Astrocyte of the spinal cord (primary cell): ENCODE results near the gene CRB1.

ENCODE experiments used
- DNase-seq: peaks from one replicate; pipeline ENCODE4 v3.0.0; 2011; ENCODE audit warnings: low read depth, low spot score
- H3K4me3 ChIP-seq: 2 replicates; pipeline ENCODE4 v1.5.1; 2011; ENCODE audit warnings: low read depth, mild to moderate bottlenecking, low read length, moderate library complexity
- CTCF ChIP-seq: IDR thresholded peaks from 2 replicates; pipeline ENCODE4 v1.5.1; 2012; ENCODE audit warnings: low read depth, mild to moderate bottlenecking, low read length, inconsistent platforms
- in situ Hi-C: cut with HindIII; loops from 2 replicates; pipeline ENCODE4 v1.10.0; 2017; ENCODE audit warnings: low sequenced_read_pairs

The CRB1 gene

GRCh38 chr1:197391303-197392226 is 123.5 kb downstream of the CRB1 start:
- DNase-seq: no peak
- in situ Hi-C loops: no loop called here
- peak; percentile 7 for TF ChIP-seq CTCF
- H3K4me3 ChIP-seq: no peak overlapping the region

DNA sequence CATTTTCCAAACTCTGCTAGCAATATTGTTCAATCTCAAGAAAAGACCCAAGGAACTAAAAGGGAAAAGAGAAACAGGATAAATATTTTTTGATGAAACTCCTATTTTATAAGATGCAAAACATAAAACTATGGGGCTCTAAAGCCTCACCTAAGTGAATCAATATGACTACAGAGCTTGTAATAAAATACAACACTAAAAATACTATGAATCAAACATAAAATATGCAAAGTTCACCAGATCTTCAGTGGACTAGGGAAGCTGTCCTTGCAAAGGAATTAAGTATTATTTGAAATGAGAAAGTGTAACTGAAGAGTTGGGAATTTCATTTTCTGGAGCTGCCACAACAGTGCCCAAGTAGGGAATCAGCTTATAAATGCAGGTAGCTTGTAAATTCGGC is 124.5 kb downstream of the CRB1 start:
- no peak overlapping the region for H3K4me3 ChIP-seq
- in situ Hi-C loops: no loop called here
- no peak for TF ChIP-seq CTCF
- no peak for DNase-seq

- DNase-seq: no peak
- in situ Hi-C loops: no loop called here
- H3K4me3 ChIP-seq: no peak overlapping the region
- no peak for TF ChIP-seq CTCF
Measured at GRCh38 chr1:197393105-197393504, 125.1 kb downstream of the CRB1 start.

- H3K4me3 ChIP-seq: no peak overlapping the region
- DNase-seq: no peak
- TF ChIP-seq CTCF: no peak
- in situ Hi-C loops: no loop called here
Measured at GRCh38 chr1:197393772-197394171, 125.7 kb downstream of the CRB1 start.

- no peak for DNase-seq
- in situ Hi-C loops: no loop called here
Measured at GRCh38 chr1:197394831-197395608, 127.0 kb downstream of the CRB1 start.

More at GRCh38 chr1:197394831-197395608, 127.0 kb downstream of the CRB1 start:
- no peak overlapping the region for H3K4me3 ChIP-seq
- no peak for TF ChIP-seq CTCF
